Measurements from ENCODE around the gene MYD88. TPM values are rescaled to one million over a fixed set of nuclear protein-coding genes. Genes with fewer than 3 reads are reported as not detected.

The MYD88 gene
- total RNA-seq, 1 donor from 2014 or later, result 22.4 TPM

DNA sequence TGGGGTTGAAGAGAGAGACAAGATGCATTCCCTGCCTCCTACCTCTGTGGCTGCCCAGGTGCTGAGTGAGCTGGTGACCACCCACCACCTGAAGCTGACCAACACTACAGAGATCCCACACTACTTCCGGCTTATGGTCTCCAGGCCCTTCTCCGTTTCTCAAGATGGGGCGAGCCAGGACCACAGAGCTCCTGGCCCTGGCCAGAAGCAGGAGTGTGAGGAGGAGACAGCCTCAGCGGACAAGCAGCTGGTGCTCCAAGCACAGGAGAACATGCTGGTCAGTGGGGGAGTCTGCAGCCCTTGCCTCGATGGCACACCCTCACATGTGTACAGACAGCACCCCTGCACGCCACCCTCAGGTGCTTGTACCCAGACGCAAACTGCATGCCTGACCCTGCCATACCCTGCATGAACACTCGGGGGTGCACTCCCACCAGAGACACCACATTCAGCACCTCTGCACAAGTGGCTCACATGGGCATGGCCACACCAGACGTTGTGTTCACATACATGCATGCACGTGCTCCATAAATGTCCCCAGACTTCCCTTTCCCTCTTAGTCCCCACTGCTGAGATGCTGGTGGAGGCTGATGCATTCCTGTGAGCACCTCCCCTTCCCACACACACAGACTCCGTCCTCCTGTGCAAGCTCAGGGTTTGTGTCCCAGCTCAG is 20.6 kb upstream of the MYD88 start:
- no peak for DNase-seq (ENCODE audit: low spot score)
- H3K36me3 Mint-ChIP-seq (ENCODE audit: low read depth), result peaks cover 7% of the 10 kb centered on the region
- no peak overlapping the region for H3K27ac Mint-ChIP-seq (ENCODE audit: unreplicated experiment)
- H3K27me3 Mint-ChIP-seq (ENCODE audit: low read depth), result peaks cover 8% of the 10 kb centered on the region
- TF ChIP-seq, protein P1, sequence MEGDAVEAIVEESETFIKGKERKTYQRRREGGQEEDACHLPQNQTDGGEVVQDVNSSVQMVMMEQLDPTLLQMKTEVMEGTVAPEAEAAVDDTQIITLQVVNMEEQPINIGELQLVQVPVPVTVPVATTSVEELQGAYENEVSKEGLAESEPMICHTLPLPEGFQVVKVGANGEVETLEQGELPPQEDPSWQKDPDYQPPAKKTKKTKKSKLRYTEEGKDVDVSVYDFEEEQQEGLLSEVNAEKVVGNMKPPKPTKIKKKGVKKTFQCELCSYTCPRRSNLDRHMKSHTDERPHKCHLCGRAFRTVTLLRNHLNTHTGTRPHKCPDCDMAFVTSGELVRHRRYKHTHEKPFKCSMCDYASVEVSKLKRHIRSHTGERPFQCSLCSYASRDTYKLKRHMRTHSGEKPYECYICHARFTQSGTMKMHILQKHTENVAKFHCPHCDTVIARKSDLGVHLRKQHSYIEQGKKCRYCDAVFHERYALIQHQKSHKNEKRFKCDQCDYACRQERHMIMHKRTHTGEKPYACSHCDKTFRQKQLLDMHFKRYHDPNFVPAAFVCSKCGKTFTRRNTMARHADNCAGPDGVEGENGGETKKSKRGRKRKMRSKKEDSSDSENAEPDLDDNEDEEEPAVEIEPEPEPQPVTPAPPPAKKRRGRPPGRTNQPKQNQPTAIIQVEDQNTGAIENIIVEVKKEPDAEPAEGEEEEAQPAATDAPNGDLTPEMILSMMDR (IDR thresholded peaks at IDR 0.05), result peak; percentile 83
- H3K9me3 Mint-ChIP-seq (ENCODE audit: low read depth), result no peaks in the 10 kb centered on the region
- H3K4me3 Mint-ChIP-seq (ENCODE audit: unreplicated experiment), result no peak overlapping the region
- no peaks in the 10 kb centered on the region for H3K4me1 Mint-ChIP-seq (ENCODE audit: low read depth)

DNA sequence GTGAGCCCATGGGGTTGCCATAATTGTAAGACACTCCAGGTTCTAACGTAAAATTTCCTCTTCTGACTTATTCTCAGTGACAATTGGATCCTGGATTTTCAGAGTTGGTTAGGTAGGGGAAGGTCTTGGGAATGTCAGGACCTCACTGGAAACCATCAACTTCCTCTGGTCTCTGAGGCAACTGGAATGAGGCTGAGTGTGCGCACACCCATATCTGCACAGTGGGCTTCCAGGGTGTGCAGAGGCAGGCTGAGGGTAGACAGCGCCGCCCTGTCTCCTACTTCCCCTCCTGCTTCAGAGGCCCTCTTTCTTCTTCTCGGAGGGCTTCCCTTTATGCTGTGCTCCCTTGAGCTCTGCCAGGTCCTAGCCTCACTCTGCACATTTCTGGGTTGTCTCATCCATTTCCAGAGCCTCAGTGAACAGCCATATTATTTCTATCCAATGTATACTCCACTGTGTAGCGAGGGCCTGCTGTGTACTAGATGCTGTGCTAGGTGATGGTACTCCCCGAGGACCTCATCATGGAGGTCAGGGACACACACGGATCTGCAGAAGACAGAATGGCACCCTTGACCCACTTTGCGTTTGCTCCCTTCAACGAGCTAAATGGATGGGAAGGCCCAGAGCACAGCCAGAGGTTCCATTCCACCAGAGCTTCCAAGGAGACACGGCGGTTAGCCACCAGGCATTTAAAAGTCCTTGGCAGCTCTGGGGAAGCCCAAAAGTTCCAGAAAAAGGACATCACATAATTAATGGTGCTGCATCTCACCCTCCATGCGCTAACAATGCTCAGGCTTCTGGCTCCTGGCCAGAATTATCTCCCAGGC is 19.8 kb upstream of the MYD88 start:
- no peak overlapping the region for H3K27ac Mint-ChIP-seq (ENCODE audit: unreplicated experiment)
- no peak for DNase-seq (ENCODE audit: low spot score)
- H3K9me3 Mint-ChIP-seq (ENCODE audit: low read depth), result no peaks in the 10 kb centered on the region
- no peak overlapping the region for H3K4me3 Mint-ChIP-seq (ENCODE audit: unreplicated experiment)
- H3K36me3 Mint-ChIP-seq (ENCODE audit: low read depth), result peaks cover 8% of the 10 kb centered on the region
- H3K27me3 Mint-ChIP-seq (ENCODE audit: low read depth), result peaks cover 8% of the 10 kb centered on the region
- H3K4me1 Mint-ChIP-seq (ENCODE audit: low read depth), result no peaks in the 10 kb centered on the region
- TF ChIP-seq, protein P1 (IDR thresholded peaks at IDR 0.05), result no peak

DNA sequence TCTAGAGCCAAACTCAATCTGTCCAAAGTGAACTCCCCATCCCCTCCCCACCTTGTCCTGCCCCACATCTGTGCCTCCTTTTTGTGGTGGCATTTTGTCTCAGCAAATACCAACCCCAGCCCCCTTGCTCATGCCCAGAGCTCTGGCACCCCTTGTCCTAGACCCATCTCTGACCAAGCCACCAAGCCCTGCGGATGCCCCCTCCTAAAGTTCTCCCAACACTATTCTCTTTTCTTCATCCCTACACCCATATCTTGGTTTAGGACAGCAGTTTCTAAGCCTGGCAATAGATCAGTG is 19.3 kb upstream of the MYD88 start:
- no peak overlapping the region for H3K4me3 Mint-ChIP-seq (ENCODE audit: unreplicated experiment)
- H3K27me3 Mint-ChIP-seq (ENCODE audit: low read depth), result peaks cover 8% of the 10 kb centered on the region
- no peaks in the 10 kb centered on the region for H3K4me1 Mint-ChIP-seq (ENCODE audit: low read depth)
- no peak for DNase-seq (ENCODE audit: low spot score)
- H3K9me3 Mint-ChIP-seq (ENCODE audit: low read depth), result no peaks in the 10 kb centered on the region
- TF ChIP-seq, protein P1 (IDR thresholded peaks at IDR 0.05), result no peak
- no peak overlapping the region for H3K27ac Mint-ChIP-seq (ENCODE audit: unreplicated experiment)
- H3K36me3 Mint-ChIP-seq (ENCODE audit: low read depth), result peaks cover 8% of the 10 kb centered on the region

DNA sequence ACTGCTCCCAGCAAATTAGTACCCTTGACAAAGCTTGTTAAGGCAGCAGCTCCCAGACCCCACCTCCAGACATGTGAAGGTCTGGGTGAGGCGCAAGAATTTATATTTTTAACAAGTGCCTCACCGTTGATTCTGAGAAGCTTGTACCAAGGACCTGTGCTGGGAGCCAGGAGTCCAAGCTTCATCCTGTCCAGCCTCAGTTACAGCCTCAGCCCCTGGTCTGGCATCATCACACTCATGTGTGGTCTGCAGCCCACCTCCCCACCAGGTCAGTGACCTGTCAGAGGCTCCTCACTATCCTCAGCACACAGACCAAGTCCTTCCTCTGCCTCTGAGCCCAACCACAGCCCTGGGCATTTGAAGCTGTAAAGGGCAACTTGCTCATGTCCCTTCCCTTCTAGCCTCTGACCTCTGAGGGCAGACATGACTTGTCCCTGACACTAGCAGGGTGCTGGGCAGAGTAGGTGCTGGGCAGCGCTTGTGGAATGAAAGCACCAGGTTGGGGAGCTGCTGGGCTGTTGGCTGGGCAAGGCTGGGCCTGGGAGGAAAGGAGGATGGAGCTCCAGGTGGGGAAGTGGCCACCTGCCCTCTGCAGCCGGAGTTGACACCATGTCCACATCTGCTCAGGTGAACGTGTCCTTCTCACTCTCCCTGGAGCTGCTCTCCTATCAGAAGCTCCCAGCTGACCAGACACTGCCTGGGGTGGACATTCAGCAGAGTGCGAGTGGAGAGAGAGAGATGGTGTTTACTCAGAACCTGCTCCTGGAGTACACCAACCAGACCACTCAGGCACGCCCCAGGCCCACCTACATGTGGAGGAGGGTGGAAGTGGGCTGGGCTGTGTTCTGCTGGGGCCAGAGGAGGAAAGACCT is 18.4 kb upstream of the MYD88 start:
- no peak overlapping the region for H3K27ac Mint-ChIP-seq (ENCODE audit: unreplicated experiment)
- H3K27me3 Mint-ChIP-seq (ENCODE audit: low read depth), result peaks cover 8% of the 10 kb centered on the region
- TF ChIP-seq, protein P1 (IDR thresholded peaks at IDR 0.05), result no peak
- DNase-seq (ENCODE audit: low spot score), result no peak
- no peak overlapping the region for H3K4me3 Mint-ChIP-seq (ENCODE audit: unreplicated experiment)
- H3K36me3 Mint-ChIP-seq (ENCODE audit: low read depth), result peaks cover 14% of the 10 kb centered on the region
- no peaks in the 10 kb centered on the region for H3K4me1 Mint-ChIP-seq (ENCODE audit: low read depth)
- H3K9me3 Mint-ChIP-seq (ENCODE audit: low read depth), result no peaks in the 10 kb centered on the region

All from chondrocyte (in vitro differentiated cells).